ENCODE data around the gene RIMBP2. TPM values are rescaled to one million over a fixed set of nuclear protein-coding genes. Genes with fewer than 3 reads are reported as not detected.

Gene RIMBP2
- total and polyA plus RNA-seq, 9 of the 15 experiments (the other 6 are each of a cell fraction or from before 2014, with no cell fraction given), result not detected

DNA sequence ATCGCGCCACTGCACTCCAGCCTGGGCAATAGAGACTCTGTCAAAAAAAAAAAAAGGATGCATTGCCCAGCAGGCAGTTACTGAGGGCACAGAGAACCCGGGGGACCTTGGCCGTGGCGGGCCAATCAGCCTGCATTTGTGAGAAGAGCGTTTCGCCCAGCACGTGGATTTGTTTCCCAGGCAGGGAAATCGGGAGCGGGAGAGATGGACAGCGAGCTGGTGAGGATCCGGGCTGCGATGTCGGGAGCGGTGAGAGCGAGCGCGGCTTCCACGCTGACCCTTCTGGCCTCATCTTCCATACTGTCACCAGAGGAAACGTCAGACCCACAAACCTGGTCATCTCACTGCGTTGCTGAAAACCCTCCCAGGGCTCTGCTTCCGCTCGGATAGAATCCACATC lies 123.5 kb downstream of the RIMBP2 start:
- Histone ChIP-seq H2AFZ (ENCODE audit: low read depth, low read length) (no peak overlapping the region), H3K79me2 (ENCODE audit: control insufficient read depth, insufficient read depth, low read length) (no peaks in the 10 kb centered on the region), H3K27me3 (ENCODE audit: control insufficient read depth in 2 of 2, insufficient read depth in 2 of 2, low read length in 2 of 2) (peaks cover 16 to 38% of the 10 kb centered on the region in 2 experiments; a peak in 4 of 5 replicates), H4K20me1 (replicated peaks; ENCODE audit: control insufficient read depth, insufficient read depth, low read length) (peaks cover 5% of the 10 kb centered on the region; the same call in 1 of the 2 replicates), H3K4me3 (no peak overlapping the region), H3K4me1 (replicated peaks in 1 of 2; ENCODE audit: control insufficient read depth in 2 of 2, insufficient read depth in 2 of 2, low read length in 2 of 2) (no peaks in the 10 kb centered on the region), H3K9me3 (replicated peaks; ENCODE audit: control insufficient read depth, insufficient read depth, low read depth, low read length) (no peaks in the 10 kb centered on the region), H3K36me3 (ENCODE audit: control insufficient read depth, insufficient read depth, low read length) (no peaks in the 10 kb centered on the region), H3K4me2 (ENCODE audit: insufficient read depth, low read length) (no peak overlapping the region), H3K9me1 (ENCODE audit: control insufficient read depth, insufficient read depth, low read length) (no peaks in the 10 kb centered on the region), H3K9ac (ENCODE audit: insufficient read depth in 1 of 2, low read depth in 2 of 2, low read length in 2 of 2) (no peak overlapping the region), H3K27ac (ENCODE audit: extremely low read depth, low read depth, low read length) (no peak overlapping the region)
- ChIA-PET POLR2A (no interaction called here), CTCF (ENCODE audit: low intra/inter-chr PET ratio) (no interaction called here)
- ATAC-seq (no peak), FAIRE-seq (no peak), DNase-seq (ENCODE audit: extremely low read depth in 1 of 4, low spot score in 3 of 4) (no peak)
- no peak for TF ChIP-seq CREM (IDR thresholded peaks at IDR 0.05; ENCODE audit: low read depth)
- no peak for TF ChIP-seq ZNF165 (CRISPR knock-in tag; IDR thresholded peaks at IDR 0.05; ENCODE audit: borderline replicate concordance)
- no peak for TF ChIP-seq KHSRP (IDR thresholded peaks at IDR 0.05)
- no peak for TF ChIP-seq NCOA6 (IDR thresholded peaks at IDR 0.05)
- TF ChIP-seq RNF2 (IDR thresholded peaks at IDR 0.05), result no peak
- no peak for TF ChIP-seq CHCHD3 (CRISPR knock-in tag; IDR thresholded peaks at IDR 0.05)
- TF ChIP-seq, protein P1, sequence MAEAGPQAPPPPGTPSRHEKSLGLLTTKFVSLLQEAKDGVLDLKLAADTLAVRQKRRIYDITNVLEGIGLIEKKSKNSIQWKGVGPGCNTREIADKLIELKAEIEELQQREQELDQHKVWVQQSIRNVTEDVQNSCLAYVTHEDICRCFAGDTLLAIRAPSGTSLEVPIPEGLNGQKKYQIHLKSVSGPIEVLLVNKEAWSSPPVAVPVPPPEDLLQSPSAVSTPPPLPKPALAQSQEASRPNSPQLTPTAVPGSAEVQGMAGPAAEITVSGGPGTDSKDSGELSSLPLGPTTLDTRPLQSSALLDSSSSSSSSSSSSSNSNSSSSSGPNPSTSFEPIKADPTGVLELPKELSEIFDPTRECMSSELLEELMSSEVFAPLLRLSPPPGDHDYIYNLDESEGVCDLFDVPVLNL (CRISPR knock-in tag; IDR thresholded peaks at IDR 0.05; ENCODE audit: low read depth), result no peak
- no peak for TF ChIP-seq TSC22D4 (tag; IDR thresholded peaks at IDR 0.05)
- TF ChIP-seq FOSL1 (tag; conservative IDR thresholded peaks at IDR 0.05), result no peak
- no peak for TF ChIP-seq TCF3 (CRISPR knock-in tag; IDR thresholded peaks at IDR 0.05)
- in situ Hi-C loops (cut with MboI) (no loop called here), intact Hi-C loops (cut with micrococcal nuclease) (no loop called here)
- under 1% methylated on average over 23 of the region's 23 CpGs for WGBS (ENCODE audit: insufficient coverage, low coverage, missing lambda C conversion rate)
- no TSS peak for BruUV-seq (replicated peaks)

Data from K562 (cell line).